Measurements from ENCODE around the gene TMEM266.

The TMEM266 gene

DNA sequence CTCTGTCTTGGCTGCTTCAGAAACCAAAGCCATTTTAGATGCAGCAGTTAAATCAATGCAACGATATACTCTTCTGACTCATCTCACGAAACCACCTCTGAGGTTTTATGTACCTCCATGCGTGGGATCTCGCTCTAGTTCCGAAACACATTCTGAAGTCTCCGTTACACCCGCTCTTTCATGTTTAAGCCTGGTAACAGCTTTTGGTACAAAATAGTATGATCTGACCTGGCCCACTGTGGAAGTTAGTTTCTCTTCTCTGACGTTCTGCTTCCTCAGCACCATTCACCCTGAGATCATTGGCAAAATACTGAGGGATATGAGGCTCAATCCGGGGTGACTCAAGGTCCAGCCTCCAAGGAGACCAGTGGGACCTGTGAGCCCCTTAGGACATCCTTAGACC is 121.9 kb downstream of the TMEM266 start:
- TF ChIP-seq CTCF (IDR thresholded peaks at IDR 0.05; ENCODE audit: insufficient read depth, missing control alignments) = no peak
- FAIRE-seq = no peak
- no peak for DNase-seq (ENCODE audit: insufficient read length, low spot score)

GRCh38 chr15:76183930-76184649 is 124.3 kb downstream of the TMEM266 start:
- no peak for DNase-seq (ENCODE audit: insufficient read length, low spot score)
- FAIRE-seq = no peak
- no peak for TF ChIP-seq CTCF (IDR thresholded peaks at IDR 0.05; ENCODE audit: insufficient read depth, missing control alignments)

DNA sequence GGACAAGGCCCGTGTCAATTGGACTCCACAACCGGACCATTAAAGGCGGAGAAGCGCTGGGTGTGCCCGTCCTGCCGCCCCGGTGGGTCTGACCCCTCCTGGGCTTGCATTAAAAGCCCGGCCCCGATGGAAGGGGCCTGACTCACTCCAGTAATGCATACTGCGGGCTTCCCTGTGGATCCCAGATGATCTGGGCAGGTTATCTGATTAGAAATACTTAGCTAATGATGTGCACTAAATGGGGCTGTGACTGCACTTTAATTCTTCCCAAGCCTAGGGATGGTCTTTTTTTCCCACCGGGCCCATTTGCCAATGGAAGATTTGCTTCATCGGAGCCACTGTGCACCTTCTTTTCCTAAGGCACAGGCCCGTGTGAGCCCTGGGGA is 124.9 kb downstream of the TMEM266 start:
- DNase-seq (ENCODE audit: insufficient read length, low spot score) (peak; percentile 65), FAIRE-seq (no peak)
- TF ChIP-seq CTCF (IDR thresholded peaks at IDR 0.05; ENCODE audit: insufficient read depth, missing control alignments) = no peak

- DNase-seq (ENCODE audit: insufficient read length, low spot score) (no peak), FAIRE-seq (no peak)
- TF ChIP-seq CTCF (IDR thresholded peaks at IDR 0.05; ENCODE audit: insufficient read depth, missing control alignments) = peak; percentile 47
These were observed 125.9 kb downstream of the TMEM266 start for GRCh38 chr15:76185716-76186115.

- no peak for TF ChIP-seq CTCF (IDR thresholded peaks at IDR 0.05; ENCODE audit: insufficient read depth, missing control alignments)
- FAIRE-seq (no peak), DNase-seq (ENCODE audit: insufficient read length, low spot score) (no peak)
These were observed 127.4 kb downstream of the TMEM266 start for GRCh38 chr15:76187163-76187562.

DNA sequence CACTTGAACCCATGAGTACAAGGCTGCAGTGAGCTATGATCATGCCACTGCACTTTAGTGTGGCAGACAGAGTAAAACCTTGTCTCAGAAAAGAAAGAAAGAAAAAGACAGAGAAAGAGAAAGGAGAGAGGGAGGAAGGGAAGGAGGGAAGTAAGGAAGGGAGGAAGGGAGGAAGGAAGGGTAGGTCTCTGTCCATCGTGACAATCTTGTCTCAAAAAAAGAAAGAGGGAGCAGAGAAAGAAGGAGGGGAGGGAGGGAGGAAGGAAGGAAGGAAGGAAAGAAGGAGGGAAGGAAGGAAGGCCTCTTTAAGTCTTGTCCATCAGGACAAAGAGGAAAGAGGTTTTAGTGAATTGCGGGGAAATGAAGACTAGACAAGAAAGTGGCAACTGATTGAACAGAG is 129.3 kb downstream of the TMEM266 start:
- DNase-seq (ENCODE audit: insufficient read length, low spot score) = no peak
- no peak for FAIRE-seq
- no peak for TF ChIP-seq CTCF (IDR thresholded peaks at IDR 0.05; ENCODE audit: insufficient read depth, missing control alignments)

DNA sequence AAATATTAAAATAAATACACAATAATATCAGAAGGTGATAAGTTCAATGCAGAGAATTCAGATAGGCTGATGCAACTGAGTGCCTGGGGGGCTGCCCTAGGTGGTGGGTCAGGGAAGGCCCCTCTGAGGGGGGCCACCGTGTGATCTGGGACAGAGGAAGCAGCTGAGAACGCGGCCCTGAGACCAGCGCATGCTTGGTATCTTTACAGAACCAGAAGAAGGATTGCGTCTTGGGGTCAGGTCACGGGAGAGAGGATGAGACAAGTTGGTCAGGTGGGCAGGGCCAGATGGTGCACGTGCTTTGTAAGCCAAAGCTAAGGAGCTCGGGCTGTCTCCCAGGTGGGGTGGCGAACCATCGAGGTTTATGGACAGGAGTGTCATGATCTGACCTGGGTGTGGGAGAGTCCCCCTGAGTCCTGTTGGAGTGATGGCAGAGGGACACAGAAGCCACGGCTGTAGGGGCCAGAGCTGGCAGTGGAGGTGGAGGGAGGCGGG is 130.3 kb downstream of the TMEM266 start:
- TF ChIP-seq CTCF (IDR thresholded peaks at IDR 0.05; ENCODE audit: insufficient read depth, missing control alignments) = no peak
- FAIRE-seq (no peak), DNase-seq (ENCODE audit: insufficient read length, low spot score) (no peak)

All from D721Med (cell line).